Mammary epithelial cell (primary cell): ENCODE measurements around the gene SH2D3A.

Experiments used
- EZH2 ChIP-seq: IDR thresholded peaks from 2 replicates; pipeline ENCODE4 v1.6.1; 2012; ENCODE audit warnings: low read length, inconsistent platforms, borderline replicate concordance
- TF ChIP-seq, protein P1 (sequence below), 2 donors: IDR thresholded peaks in 1 of 2; conservative IDR thresholded peaks in 1 of 2; 2 replicates each; pipeline ENCODE4 v1.5.1; 2011 to 2012; ENCODE audit warnings: inconsistent platforms in 2 of 2, low read length in 2 of 2, mild to moderate bottlenecking in 2 of 2, control low read depth in 1 of 2, low read depth in 1 of 2; ENCODE audit not compliant: insufficient read depth in 1 of 2; ENCODE audit errors: extremely low read depth in 1 of 2

DNA sequence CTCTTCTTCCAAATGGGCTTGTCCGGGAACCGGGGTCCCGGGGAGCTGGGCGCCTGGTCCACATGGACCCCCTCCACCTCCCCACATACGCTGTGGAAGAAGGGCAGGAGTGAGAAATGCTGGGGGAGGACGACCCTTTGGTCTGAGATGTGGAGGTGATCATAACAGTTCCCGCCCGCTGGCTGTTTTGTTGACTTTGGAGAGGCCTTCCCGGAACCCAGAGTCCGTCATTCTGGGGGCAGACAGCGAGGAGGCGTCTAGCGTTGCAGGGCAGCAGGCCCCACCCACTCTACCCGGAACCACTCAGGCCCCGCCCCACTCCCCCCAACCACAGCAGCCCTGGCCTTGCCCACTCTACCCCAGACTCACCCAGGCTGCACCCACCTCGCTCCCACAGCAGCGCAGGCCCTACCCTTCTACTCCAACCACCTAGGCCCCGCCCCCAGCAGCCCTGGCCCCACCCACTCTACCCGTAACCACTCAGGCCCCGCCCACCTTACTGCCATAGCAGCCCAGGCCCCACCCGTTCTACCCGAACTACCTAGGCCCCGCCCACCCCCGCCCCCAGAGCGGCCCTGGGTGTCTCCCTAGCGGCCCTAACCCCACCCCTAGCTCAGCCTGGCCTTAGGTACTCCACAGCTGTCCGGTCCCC is 37.0 kb downstream of the SH2D3A start:
- no peak for TF ChIP-seq EZH2
- TF ChIP-seq, protein P1, sequence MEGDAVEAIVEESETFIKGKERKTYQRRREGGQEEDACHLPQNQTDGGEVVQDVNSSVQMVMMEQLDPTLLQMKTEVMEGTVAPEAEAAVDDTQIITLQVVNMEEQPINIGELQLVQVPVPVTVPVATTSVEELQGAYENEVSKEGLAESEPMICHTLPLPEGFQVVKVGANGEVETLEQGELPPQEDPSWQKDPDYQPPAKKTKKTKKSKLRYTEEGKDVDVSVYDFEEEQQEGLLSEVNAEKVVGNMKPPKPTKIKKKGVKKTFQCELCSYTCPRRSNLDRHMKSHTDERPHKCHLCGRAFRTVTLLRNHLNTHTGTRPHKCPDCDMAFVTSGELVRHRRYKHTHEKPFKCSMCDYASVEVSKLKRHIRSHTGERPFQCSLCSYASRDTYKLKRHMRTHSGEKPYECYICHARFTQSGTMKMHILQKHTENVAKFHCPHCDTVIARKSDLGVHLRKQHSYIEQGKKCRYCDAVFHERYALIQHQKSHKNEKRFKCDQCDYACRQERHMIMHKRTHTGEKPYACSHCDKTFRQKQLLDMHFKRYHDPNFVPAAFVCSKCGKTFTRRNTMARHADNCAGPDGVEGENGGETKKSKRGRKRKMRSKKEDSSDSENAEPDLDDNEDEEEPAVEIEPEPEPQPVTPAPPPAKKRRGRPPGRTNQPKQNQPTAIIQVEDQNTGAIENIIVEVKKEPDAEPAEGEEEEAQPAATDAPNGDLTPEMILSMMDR (conservative IDR thresholded peaks at IDR 0.05 in 1 of 2, IDR thresholded peaks at IDR 0.05 in 1 of 2; ENCODE audit: extremely low read depth in 1 of 2, insufficient read depth in 1 of 2, low read depth in 1 of 2, low read length in 2 of 2) = no peak
